Measurements from ENCODE around the gene OR10H5. TPM values are rescaled to one million over a fixed set of nuclear protein-coding genes. Genes with fewer than 3 reads are reported as not detected.
A peak's percentile ranks its signal among the peaks of the same experiment; 100 is the strongest.
"Not testable (repeated sequence)": the region's sequence is repeated elsewhere in the genome, so short reads cannot be mapped to it uniquely, and the experiment has no call there.

The OR10H5 gene
- total RNA-seq, 4 donors from 2014 or later = not detected

DNA sequence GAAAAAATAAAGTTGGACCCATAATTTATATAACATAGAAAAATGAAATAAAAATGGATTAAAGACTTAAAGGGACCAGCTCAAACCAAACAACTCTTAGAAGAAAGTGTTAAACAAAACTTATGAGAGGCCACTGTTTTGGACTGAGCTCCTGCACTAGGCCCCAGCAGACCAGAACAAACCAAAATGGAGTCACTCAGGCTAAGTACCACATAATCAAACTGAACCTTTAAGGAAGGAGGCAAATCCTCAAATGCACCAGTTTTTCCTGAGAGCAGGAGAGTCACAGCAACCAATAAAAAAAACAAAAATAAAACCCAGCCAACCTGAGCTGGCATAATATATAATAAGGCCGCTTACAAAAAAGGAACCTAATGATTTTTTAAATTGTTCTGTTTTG, 38.3 kb downstream of the OR10H5 start:
- no peak overlapping the region for H3K4me3 ChIP-seq
- no peaks in the 10 kb centered on the region for H3K9me3 ChIP-seq
- H3K36me3 ChIP-seq = no peaks in the 10 kb centered on the region
- no peak for DNase-seq (ENCODE audit: low spot score in 2 of 2)
- WGBS = 37% methylated on average over 1 of the region's 1 CpG
- H3K4me1 ChIP-seq = no peaks in the 10 kb centered on the region
- no peaks in the 10 kb centered on the region for H3K27me3 ChIP-seq
- TF ChIP-seq CTCF (IDR thresholded peaks at IDR 0.05) (no peak), POLR2AphosphoS5 (IDR thresholded peaks at IDR 0.05) (no peak), POLR2A (IDR thresholded peaks at IDR 0.05) (no peak), EP300 (IDR thresholded peaks at IDR 0.05) (no peak)
- no peak overlapping the region for H3K27ac ChIP-seq

DNA sequence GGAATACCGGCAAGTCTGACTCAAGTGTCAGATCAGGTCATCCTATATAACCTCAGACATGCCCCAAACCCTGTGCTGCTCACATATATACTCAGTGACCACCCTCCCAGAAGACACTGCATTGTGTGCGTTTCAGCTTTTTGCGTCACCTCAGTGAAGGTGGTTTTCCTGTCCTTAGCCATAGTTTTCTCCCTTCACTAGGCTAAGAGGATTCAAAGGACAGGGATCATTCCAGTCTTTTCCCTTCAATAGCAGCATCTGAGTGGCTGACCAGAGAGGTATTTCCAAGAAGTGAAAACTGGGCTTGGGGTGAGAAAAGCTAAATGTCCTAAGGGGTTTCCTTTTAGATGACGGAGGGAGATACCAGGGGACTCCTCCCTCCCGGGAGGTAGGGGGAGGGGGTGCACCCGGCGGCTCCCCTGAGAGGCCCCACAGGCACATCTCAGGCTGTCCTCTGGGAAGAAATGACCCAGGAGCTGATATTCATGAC, 40.7 kb downstream of the OR10H5 start:
- Histone ChIP-seq H3K4me1 (no peaks in the 10 kb centered on the region), H3K4me3 (no peak overlapping the region), H3K27me3 (no peaks in the 10 kb centered on the region), H3K27ac (no peak overlapping the region), H3K36me3 (no peaks in the 10 kb centered on the region), H3K9me3 (no peaks in the 10 kb centered on the region)
- no peak for DNase-seq (ENCODE audit: low spot score in 2 of 2)
- TF ChIP-seq POLR2AphosphoS5 (IDR thresholded peaks at IDR 0.05) (no peak), CTCF (IDR thresholded peaks at IDR 0.05) (no peak), POLR2A (IDR thresholded peaks at IDR 0.05) (no peak), EP300 (IDR thresholded peaks at IDR 0.05) (no peak)
- WGBS = 55% methylated on average over 5 of the region's 7 CpGs

DNA sequence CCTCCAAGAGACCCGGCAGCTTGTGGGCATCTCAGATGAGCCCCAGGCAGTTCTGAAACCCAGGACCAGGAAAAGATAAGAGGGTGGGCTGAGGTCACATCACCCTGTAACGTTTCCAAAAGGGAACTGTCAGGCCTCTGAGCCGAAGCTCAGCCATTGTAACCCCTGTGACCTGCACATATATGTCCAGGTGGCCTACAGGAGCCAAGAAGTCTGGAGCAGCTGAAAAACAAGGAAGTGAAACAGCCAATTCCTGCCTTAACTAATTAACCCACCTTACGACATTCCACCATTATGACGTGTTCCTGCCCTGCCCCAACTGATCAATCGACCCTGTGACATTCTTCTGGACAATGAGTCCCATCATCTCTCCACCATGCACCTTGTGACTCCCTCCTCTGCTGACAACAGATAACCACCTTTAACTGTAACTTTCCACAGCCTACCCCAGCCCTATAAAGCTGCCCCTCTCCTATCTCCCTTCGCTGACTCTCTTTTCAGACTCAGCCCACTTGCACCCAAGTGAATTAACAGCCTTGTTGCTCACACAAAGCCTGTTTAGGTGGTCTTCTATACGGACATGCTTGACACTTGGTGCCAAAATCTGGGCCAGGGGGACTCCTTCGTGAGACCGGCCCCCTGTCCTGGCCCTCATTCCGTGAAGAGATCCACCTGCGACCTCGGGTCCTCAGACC, 41.3 kb downstream of the OR10H5 start:
- not testable (repeated sequence) for H3K27ac ChIP-seq

GRCh38 chr19:15829306-15829698, 41.8 kb downstream of the OR10H5 start:
- no peak for DNase-seq (ENCODE audit: low spot score in 2 of 2)
- H3K4me1 ChIP-seq = no peaks in the 10 kb centered on the region
- TF ChIP-seq EP300 (IDR thresholded peaks at IDR 0.05) (no peak), POLR2AphosphoS5 (IDR thresholded peaks at IDR 0.05) (no peak), CTCF (IDR thresholded peaks at IDR 0.05) (no peak), POLR2A (IDR thresholded peaks at IDR 0.05) (no peak)
- no peak overlapping the region for H3K4me3 ChIP-seq
- no peaks in the 10 kb centered on the region for H3K27me3 ChIP-seq
- no peaks in the 10 kb centered on the region for H3K36me3 ChIP-seq
- 95% methylated on average over 10 of the region's 10 CpGs for WGBS
- no peak overlapping the region for H3K27ac ChIP-seq
- no peaks in the 10 kb centered on the region for H3K9me3 ChIP-seq

More for the DNA sequence above, 41.3 kb downstream of the OR10H5 start:
- H3K27me3 ChIP-seq; H3K4me3 ChIP-seq; DNase-seq (ENCODE audit: low spot score in 2 of 2); H3K9me3 ChIP-seq; H3K4me1 ChIP-seq; H3K36me3 ChIP-seq: not testable (repeated sequence)
- 55% methylated on average over 12 of the region's 13 CpGs for whole genome bisulfite sequencing

- Histone ChIP-seq H3K4me3 (no peak overlapping the region), H3K27me3 (no peaks in the 10 kb centered on the region), H3K36me3 (no peaks in the 10 kb centered on the region), H3K27ac (no peak overlapping the region), H3K4me1 (no peaks in the 10 kb centered on the region), H3K9me3 (no peaks in the 10 kb centered on the region)
- DNase-seq (ENCODE audit: low spot score in 2 of 2) = no peak
- WGBS = 83% methylated on average over 8 of the region's 8 CpGs
- TF ChIP-seq POLR2AphosphoS5 (IDR thresholded peaks at IDR 0.05) = no peak
- TF ChIP-seq POLR2A (IDR thresholded peaks at IDR 0.05) = no peak
- no peak for TF ChIP-seq CTCF (IDR thresholded peaks at IDR 0.05)
- no peak for TF ChIP-seq EP300 (IDR thresholded peaks at IDR 0.05)
Observed at GRCh38 chr19:15829786-15830185, 42.3 kb downstream of the OR10H5 start.

DNA sequence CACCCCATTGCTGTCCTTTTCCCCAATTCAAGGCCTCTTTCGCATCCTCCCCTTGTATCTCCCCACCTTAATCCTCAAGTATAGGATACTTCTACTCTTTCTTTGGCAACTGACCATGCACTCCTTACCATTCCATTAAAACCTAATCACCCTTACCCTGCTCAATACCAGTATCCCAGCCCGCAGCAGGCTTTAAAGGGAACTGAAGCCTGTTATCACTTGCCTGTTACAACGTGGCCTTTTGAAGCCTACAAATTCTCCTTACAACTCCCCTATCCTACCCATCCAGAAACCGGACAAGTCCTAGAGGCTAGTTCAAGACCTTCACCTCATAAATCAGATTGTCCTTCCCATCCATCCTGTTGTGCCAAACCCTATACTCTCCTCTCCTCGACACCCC, 44.2 kb downstream of the OR10H5 start:
- Histone ChIP-seq H3K27ac (no peak overlapping the region), H3K36me3 (no peaks in the 10 kb centered on the region), H3K4me3 (no peak overlapping the region), H3K9me3 (no peaks in the 10 kb centered on the region), H3K4me1 (peaks cover 7% of the 10 kb centered on the region), H3K27me3 (no peaks in the 10 kb centered on the region)
- DNase-seq (ENCODE audit: low spot score in 2 of 2) = no peak
- WGBS = 84% methylated on average over 5 of the region's 5 CpGs
- TF ChIP-seq EP300 (IDR thresholded peaks at IDR 0.05) (no peak), POLR2A (IDR thresholded peaks at IDR 0.05) (no peak), CTCF (IDR thresholded peaks at IDR 0.05) (no peak), POLR2AphosphoS5 (IDR thresholded peaks at IDR 0.05) (no peak)

DNA sequence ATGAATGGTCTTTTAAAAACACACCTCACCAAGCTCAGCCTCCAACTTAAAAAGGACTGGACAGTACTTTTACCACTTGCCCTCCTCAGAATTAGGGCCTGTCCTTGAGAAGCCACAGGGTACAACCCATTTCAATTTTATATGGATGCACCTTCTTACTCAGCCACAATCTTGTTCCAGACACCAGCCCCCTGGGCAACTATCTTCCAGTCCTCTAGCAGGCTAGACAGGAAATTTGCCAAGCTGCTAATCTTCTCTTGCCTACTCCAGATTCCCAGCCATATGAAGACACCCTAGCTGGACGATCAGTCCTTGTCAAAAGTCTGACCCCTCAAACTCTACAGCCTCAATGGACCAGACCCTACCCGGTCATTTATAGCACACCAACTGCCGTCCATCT, 46.8 kb downstream of the OR10H5 start:
- not testable (repeated sequence) for H3K27me3 ChIP-seq; H3K27ac ChIP-seq; H3K4me3 ChIP-seq; H3K9me3 ChIP-seq; DNase-seq (ENCODE audit: low spot score in 2 of 2); H3K36me3 ChIP-seq
- WGBS = 89% methylated on average over 3 of the region's 3 CpGs
- H3K4me1 ChIP-seq = peaks cover 20% of the 10 kb centered on the region

DNA sequence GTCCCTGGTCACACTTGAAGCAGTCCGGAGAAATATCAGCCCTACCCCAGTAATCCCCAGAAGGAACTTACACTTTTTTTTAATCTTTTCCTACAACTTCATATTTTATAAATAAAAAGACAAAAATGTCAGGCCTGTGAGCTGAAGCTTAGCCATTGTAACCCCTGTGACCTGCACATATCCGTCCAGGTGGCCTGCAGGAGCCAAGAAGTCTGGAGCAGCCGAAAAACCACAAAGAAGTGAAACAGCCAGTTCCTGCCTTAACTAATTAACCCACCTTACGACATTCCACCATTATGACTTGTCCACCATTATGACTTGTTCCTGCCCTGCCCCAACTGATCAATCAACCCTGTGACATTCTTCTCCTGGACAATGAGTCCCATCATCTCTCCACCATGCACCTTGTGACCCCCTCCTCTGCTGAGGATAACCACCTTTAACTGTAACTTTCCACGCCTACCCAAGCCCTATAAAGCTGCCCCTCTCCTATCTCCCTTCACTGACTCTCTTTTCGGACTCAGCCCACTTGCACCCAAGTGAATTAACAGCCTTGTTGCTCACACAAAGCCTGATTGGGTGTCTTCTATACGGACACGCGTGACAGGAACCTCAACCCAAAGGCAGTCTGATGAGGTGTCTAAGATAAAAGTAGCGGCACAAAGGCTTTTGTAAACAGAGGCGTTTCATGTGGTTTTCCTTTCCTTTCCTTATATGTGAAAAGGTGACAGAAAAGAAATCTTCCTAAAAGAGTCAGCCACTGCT, 48.3 kb downstream of the OR10H5 start:
- H3K36me3 ChIP-seq; H3K27me3 ChIP-seq; H3K9me3 ChIP-seq; DNase-seq (ENCODE audit: low spot score in 2 of 2): not testable (repeated sequence)
- Histone ChIP-seq H3K4me3 (peak overlapping the region; percentile 77), H3K4me1 (peaks cover 20% of the 10 kb centered on the region), H3K27ac (peak overlapping the region; percentile 98)
- WGBS = 33% methylated on average over 11 of the region's 11 CpGs
